BE2C (cell line): ENCODE measurements around the gene TUT1.
"Not testable (repeated sequence)": the region's sequence is repeated elsewhere in the genome, so short reads cannot be mapped to it uniquely, and the experiment has no call there.

Experiments used
- DNase-seq: peaks from one replicate; pipeline ENCODE4 v3.0.0-alpha.2; 2020
- H3K27me3 ChIP-seq: fragments of 250-450 bp; sonication (Bioruptor Pico); 2 replicates; pipeline ENCODE4 v1.5.1; 2020; ENCODE audit warnings: mild to moderate bottlenecking
- H3K36me3 ChIP-seq: fragments of 250-450 bp; sonication (Bioruptor Pico); 2 replicates; pipeline ENCODE4 v1.5.1; 2020; ENCODE audit warnings: mild to moderate bottlenecking
- H3K4me1 ChIP-seq: fragments of 250-450 bp; sonication (Bioruptor Pico); 2 replicates; pipeline ENCODE4 v1.5.1; 2020
- H3K4me3 ChIP-seq: 2 replicates; pipeline ENCODE4 v1.5.1; 2011; ENCODE audit warnings: low read depth, low read length
- H3K9me3 ChIP-seq: fragments of 250-450 bp; sonication (Bioruptor Pico); 2 replicates; pipeline ENCODE4 v1.5.1; 2020
- CTCF ChIP-seq: IDR thresholded peaks from 2 replicates; pipeline ENCODE4 v1.5.1; 2012; ENCODE audit warnings: mild to moderate bottlenecking, low read depth, low read length

Gene TUT1

GRCh38 chr11:62553839-62554361 lies 37.4 kb downstream of the TUT1 start:
- H3K27me3 ChIP-seq, result no peaks in the 10 kb centered on the region
- peaks cover 14% of the 10 kb centered on the region for H3K4me1 ChIP-seq
- no peak for TF ChIP-seq CTCF
- no peaks in the 10 kb centered on the region for H3K9me3 ChIP-seq
- H3K4me3 ChIP-seq, result no peak overlapping the region
- DNase-seq, result no peak
- H3K36me3 ChIP-seq, result peaks cover 15% of the 10 kb centered on the region

GRCh38 chr11:62553080-62553838 lies 38.1 kb downstream of the TUT1 start:
- TF ChIP-seq CTCF, result no peak
- no peak for DNase-seq
- Histone ChIP-seq H3K4me1 (peaks cover 14% of the 10 kb centered on the region), H3K36me3 (peaks cover 15% of the 10 kb centered on the region), H3K27me3 (no peaks in the 10 kb centered on the region), H3K4me3 (no peak overlapping the region), H3K9me3 (no peaks in the 10 kb centered on the region)

- H3K4me3 ChIP-seq, result no peak overlapping the region
- H3K36me3 ChIP-seq, result peaks cover 14% of the 10 kb centered on the region
- H3K9me3 ChIP-seq, result no peaks in the 10 kb centered on the region
- DNase-seq, result no peak
- no peak for TF ChIP-seq CTCF
- H3K4me1 ChIP-seq, result peaks cover 14% of the 10 kb centered on the region
- H3K27me3 ChIP-seq, result no peaks in the 10 kb centered on the region
Measured at GRCh38 chr11:62552485-62553079, 38.7 kb downstream of the TUT1 start.

- not testable (repeated sequence) for H3K4me1 ChIP-seq, H3K36me3 ChIP-seq, DNase-seq, H3K4me3 ChIP-seq, H3K27me3 ChIP-seq, H3K9me3 ChIP-seq
Measured at GRCh38 chr11:62550478-62550877, 40.8 kb downstream of the TUT1 start.

- Histone ChIP-seq H3K9me3 (no peaks in the 10 kb centered on the region), H3K27me3 (peaks cover 6% of the 10 kb centered on the region; the same call in 1 of the 2 replicates), H3K36me3 (no peaks in the 10 kb centered on the region), H3K4me1 (no peaks in the 10 kb centered on the region; the same call in 1 of the 2 replicates), H3K4me3 (no peak overlapping the region)
- no peak for DNase-seq
- no peak for TF ChIP-seq CTCF
Measured at GRCh38 chr11:62548545-62549335, 42.6 kb downstream of the TUT1 start.

GRCh38 chr11:62547691-62548281 lies 43.5 kb downstream of the TUT1 start:
- no peak for DNase-seq
- Histone ChIP-seq H3K4me3 (no peak overlapping the region), H3K9me3 (no peaks in the 10 kb centered on the region), H3K36me3 (no peaks in the 10 kb centered on the region), H3K27me3 (peaks cover 6% of the 10 kb centered on the region; the same call in 1 of the 2 replicates), H3K4me1 (no peaks in the 10 kb centered on the region; the same call in 1 of the 2 replicates)
- no peak for TF ChIP-seq CTCF
